Parathyroid adenoma (tissue), 2 donors: ENCODE results near the gene SIGLEC10.

Experiments used
- H2AFZ ChIP-seq: fragments of 300-600 bp; sonication (generic); one replicate; pipeline ENCODE4 v1.7.0; 2017; ENCODE audit warnings: antibody characterized with exemption, mild to moderate bottlenecking
- H3K27ac ChIP-seq: fragments of 300-600 bp; sonication (generic); one replicate; pipeline ENCODE4 v1.7.0; 2017
- H3K27me3 ChIP-seq: fragments of 300-600 bp; sonication (generic); one replicate; pipeline ENCODE4 v1.7.0; 2017; ENCODE audit warnings: low read length; ENCODE audit not compliant: control insufficient read depth, insufficient read depth
- H3K36me3 ChIP-seq: fragments of 300-600 bp; sonication (generic); one replicate; pipeline ENCODE4 v1.7.0; 2017; ENCODE audit warnings: low read length; ENCODE audit not compliant: control insufficient read depth, insufficient read depth
- H3K4me1 ChIP-seq: fragments of 300-600 bp; sonication (generic); one replicate; pipeline ENCODE4 v1.7.0; 2017; ENCODE audit warnings: control low read depth
- H3K4me2 ChIP-seq: fragments of 300-600 bp; sonication (generic); one replicate; pipeline ENCODE4 v1.7.0; 2017; ENCODE audit warnings: low read length
- H3K4me3 ChIP-seq: fragments of 300-600 bp; sonication (generic); one replicate; pipeline ENCODE4 v1.7.0; 2017; ENCODE audit warnings: low read depth, low read length
- H3K79me2 ChIP-seq: fragments of 300-600 bp; sonication (generic); one replicate; pipeline ENCODE4 v1.7.0; 2017; ENCODE audit warnings: control low read depth
- H3K9ac ChIP-seq: fragments of 300-600 bp; sonication (generic); one replicate; pipeline ENCODE4 v1.7.0; 2017; ENCODE audit warnings: mild to moderate bottlenecking
- H3K9me3 ChIP-seq: fragments of 300-600 bp; sonication (generic); one replicate; pipeline ENCODE4 v1.7.0; 2017; ENCODE audit warnings: low read length; ENCODE audit not compliant: control insufficient read depth
- TF ChIP-seq, protein P1 (sequence below): fragments of 300-600 bp; sonication (generic); IDR thresholded peaks from one replicate; pipeline ENCODE4 v1.7.0; 2017; ENCODE audit warnings: antibody characterized with exemption, mild to moderate bottlenecking
- donor health status: primary hyperparathyroidism.

Gene SIGLEC10

DNA sequence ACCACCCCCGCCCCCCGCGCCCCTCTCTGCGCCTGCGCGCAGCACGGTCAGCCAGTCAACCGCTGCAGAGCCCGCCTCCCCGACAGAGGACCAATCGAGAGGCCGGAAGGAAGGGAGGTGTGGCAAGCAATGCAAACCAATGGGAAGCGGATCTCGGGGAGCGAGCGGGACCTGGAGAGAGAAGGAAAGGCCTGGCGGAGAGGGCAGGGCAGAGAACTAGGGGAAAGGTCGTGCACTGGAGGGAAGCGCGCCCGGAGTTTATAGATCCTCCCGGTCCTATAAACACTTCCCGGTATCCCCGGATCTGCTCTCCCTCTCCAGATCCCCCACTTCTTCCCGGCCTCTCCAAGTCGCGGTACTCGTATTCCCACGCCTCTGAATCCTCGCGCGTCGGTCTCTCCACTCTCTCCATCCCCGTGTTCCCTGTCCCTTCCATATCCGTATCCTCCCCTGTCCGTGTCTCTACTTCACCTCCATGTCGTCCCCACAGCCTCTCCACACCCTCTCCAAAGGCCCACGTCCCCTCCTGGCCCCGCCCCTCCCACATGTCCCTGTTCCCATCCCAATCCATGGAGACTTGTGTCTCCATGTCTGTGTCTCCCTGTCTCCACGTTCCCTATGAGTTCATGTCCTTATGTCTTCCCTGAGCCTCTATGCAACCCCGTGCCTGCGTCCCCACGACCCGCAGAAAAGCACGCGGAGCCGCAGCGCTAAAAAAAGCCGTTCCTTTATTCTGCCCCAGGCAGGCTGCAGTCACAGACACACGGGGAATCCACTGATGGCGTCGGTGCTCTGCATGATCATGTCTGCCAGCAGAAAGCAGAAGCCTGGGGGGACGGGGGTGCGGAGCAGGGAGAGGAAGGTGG lies 50.8 kb downstream of the SIGLEC10 start:
- Histone ChIP-seq H3K4me2 (peak overlapping the region; percentile 100), H3K9me3 (no peaks in the 10 kb centered on the region), H3K9ac (peak overlapping the region; percentile 95), H3K27ac (peak overlapping the region; percentile 98), H3K36me3 (no peaks in the 10 kb centered on the region), H3K4me1 (peaks cover 10% of the 10 kb centered on the region), H3K27me3 (no peaks in the 10 kb centered on the region), H3K79me2 (peaks cover 15% of the 10 kb centered on the region), H2AFZ (peak overlapping the region; percentile 100), H3K4me3 (peak overlapping the region; percentile 97)
- TF ChIP-seq, protein P1, sequence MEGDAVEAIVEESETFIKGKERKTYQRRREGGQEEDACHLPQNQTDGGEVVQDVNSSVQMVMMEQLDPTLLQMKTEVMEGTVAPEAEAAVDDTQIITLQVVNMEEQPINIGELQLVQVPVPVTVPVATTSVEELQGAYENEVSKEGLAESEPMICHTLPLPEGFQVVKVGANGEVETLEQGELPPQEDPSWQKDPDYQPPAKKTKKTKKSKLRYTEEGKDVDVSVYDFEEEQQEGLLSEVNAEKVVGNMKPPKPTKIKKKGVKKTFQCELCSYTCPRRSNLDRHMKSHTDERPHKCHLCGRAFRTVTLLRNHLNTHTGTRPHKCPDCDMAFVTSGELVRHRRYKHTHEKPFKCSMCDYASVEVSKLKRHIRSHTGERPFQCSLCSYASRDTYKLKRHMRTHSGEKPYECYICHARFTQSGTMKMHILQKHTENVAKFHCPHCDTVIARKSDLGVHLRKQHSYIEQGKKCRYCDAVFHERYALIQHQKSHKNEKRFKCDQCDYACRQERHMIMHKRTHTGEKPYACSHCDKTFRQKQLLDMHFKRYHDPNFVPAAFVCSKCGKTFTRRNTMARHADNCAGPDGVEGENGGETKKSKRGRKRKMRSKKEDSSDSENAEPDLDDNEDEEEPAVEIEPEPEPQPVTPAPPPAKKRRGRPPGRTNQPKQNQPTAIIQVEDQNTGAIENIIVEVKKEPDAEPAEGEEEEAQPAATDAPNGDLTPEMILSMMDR: no peak

DNA sequence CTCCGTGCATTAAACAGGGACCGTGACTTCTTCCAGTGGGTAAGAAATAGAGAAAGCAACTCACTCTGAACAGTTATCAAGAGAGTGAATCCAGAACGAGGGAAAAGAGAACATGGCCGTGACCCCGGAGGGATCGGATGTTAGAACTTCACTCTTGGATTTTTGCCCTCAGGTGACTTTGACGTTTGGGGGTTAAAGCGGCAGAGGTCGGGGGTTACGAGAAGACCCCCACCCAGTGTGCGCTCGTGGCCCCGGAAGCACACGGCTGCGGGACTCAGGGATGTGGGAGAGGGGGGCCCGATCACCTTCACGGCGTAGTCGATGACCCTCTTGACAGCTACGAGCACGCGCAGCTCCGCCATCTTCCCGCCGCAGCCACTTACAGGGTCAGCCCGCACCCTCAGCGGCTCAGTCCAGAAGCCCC lies 51.5 kb downstream of the SIGLEC10 start, which contains the start of gene ETFB:
Gene ETFB, minus strand, starts transcription at position 424 of the 424 bp plus-strand sequence. Its CDS starts 62 bp downstream, at position 362.
- peak within 1 kb of the TSS; percentile 98 for H3K27ac ChIP-seq
- H3K36me3 ChIP-seq: no peaks in the 10 kb centered on the region
- peak within 1 kb of the TSS; percentile 100 for H3K4me2 ChIP-seq
- H3K4me3 ChIP-seq: peak within 1 kb of the TSS; percentile 97
- H3K27me3 ChIP-seq: no peaks in the 10 kb centered on the region
- peak within 1 kb of the TSS; percentile 100 for H2AFZ ChIP-seq
- H3K9ac ChIP-seq: peak within 1 kb of the TSS; percentile 95
- peaks cover 10% of the 10 kb centered on the region for H3K4me1 ChIP-seq
- no peaks in the 10 kb centered on the region for H3K9me3 ChIP-seq
- TF ChIP-seq, protein P1: no peak
- peaks cover 20% of the 10 kb centered on the region for H3K79me2 ChIP-seq

DNA sequence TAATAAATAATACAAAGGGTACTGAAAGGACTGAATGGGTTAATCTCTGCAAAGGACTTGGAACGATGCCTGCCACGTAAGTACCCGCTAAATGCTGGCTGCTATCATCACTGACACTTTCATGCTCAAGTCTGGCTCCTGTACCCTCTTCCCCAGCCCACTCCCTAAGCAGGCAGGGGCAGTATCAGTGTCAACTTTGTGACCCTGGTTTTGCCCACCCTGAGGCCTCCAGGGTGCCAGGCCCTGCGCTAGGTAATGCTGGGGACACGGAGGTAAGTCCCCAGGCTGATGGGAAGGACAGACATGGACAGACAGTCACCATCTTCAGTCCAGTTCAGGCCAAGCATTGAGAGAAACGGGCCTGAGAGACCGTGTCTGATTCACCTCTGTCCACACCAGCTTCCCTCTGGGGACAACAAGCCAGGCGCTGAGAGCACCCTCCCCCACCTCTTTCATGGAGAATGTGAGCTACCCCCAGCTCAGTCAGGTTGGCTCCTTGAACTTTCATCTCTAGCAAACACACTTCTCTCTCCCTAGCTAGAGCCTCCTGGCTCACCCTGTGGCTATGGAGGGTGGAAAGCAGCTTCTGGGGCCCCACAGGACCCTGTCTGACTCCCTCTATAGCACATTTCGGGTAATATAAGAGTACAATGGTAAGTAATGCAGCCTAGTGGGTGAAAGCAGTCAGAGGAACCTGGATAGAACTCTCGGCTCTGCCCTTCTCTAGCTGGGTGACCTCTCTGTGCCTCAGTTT lies 52.1 kb downstream of the SIGLEC10 start:
- Histone ChIP-seq H2AFZ (peak overlapping the region; percentile 100), H3K27ac (peak overlapping the region; percentile 98), H3K4me2 (peak overlapping the region; percentile 99), H3K27me3 (no peaks in the 10 kb centered on the region), H3K9ac (peak overlapping the region; percentile 58), H3K4me3 (peak overlapping the region; percentile 97), H3K4me1 (peaks cover 10% of the 10 kb centered on the region), H3K36me3 (no peaks in the 10 kb centered on the region), H3K79me2 (peaks cover 22% of the 10 kb centered on the region), H3K9me3 (no peaks in the 10 kb centered on the region)
- TF ChIP-seq, protein P1: no peak

DNA sequence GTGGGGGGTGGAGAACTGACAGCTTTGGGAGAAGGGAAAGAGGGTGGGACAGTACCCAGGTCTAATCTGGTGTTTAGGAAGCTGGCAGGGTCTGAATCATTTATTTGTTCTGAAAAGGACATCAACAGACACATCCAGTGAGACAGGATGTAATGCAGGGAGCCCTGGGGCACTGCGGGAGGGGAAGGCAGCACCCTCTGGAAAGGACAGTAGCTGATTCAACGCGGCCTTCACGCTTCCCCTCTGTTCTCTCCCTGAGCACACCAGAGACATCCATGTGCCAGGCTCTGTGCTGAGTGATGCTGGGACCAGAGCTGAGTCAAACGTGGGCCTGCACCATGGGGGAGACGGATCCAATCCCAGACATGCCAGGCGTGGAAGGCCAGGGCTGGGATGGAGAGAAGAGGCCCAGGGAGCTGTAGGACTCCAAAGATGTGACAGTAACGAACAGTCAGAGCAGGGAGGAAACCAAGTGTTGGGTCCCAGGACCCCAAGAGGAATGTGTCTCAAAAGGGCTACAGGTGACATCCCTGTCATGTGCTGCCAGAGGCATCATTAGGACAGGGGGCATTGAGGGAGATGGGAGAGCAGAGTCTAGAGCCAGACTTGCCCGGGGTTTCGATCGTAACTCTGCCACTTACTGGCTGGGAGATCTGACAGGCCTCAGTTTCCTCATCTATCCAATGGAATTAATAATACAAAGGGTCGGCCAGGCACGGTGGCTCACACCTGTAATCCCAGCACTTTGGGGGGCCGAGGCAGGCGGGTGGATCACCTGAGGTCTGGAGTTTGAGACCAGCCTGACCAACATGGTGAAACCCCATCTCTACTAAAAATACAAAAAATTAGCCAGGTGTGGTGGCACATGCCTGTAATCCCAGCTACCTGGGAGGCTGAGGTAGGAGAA lies 53.0 kb downstream of the SIGLEC10 start:
- Histone ChIP-seq H3K27me3 (no peaks in the 10 kb centered on the region), H3K36me3 (no peaks in the 10 kb centered on the region), H3K9ac (no peak overlapping the region), H3K4me1 (peaks cover 10% of the 10 kb centered on the region), H3K9me3 (no peaks in the 10 kb centered on the region), H3K79me2 (peaks cover 22% of the 10 kb centered on the region), H3K27ac (no peak overlapping the region), H3K4me3 (no peak overlapping the region), H2AFZ (no peak overlapping the region), H3K4me2 (no peak overlapping the region)
- TF ChIP-seq, protein P1: no peak
